Cardiac septum (tissue), 1 donor: ENCODE measurements around the gene OCLN. TPM values are rescaled to one million over a fixed set of nuclear protein-coding genes. Genes with fewer than 3 reads are reported as not detected.
A peak's percentile ranks its signal among the peaks of the same experiment; 100 is the strongest.
"Not testable (repeated sequence)": the region's sequence is repeated elsewhere in the genome, so short reads cannot be mapped to it uniquely, and the experiment has no call there.

Experiments
- DNase-seq: peaks from one replicate; pipeline ENCODE4 v3.0.0-alpha.2; 2020; ENCODE audit warnings: low spot score
- intact Hi-C: fragments of 100-400 bp; cut with DNase I; formaldehyde crosslinking; loops from one replicate; pipeline ENCODE4 v1.14.0; 2022
- total RNA-seq: library from RNA; stranded (reverse); fragmentation: NEBNext Ultra II Directional; extraction: Animal tissue kit (Norgen Biotek cat#: 25700); gene quantifications from one replicate; pipeline ENCODE4 v1.2.1, GENCODE V29; 2021
- donor health status: DM: no; HTN: no; CAD: no.

OCLN gene
- total RNA-seq, 1 donor from 2014 or later: 0.51 TPM

DNA sequence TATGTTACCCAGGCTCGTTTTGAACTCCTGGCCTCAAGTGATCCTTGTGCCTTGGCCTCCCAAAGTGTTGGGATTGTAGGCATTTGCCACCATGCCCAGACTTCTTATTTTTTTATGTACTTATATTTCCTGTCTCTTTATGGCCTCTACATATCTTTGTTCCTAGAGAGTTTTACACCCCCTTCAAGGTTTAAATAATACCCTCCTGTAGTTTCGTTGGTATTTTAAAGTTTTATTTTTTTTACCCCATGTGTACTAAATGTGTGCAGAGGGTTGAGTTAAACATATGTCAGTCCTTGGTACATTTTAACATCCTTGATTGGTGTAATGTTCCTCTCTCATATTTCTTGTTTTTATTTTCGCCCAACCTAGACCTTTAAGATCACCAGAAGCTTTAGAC lies 29.4 kb downstream of the OCLN start:
- no peak for DNase-seq
- intact Hi-C loops: no loop called here

DNA sequence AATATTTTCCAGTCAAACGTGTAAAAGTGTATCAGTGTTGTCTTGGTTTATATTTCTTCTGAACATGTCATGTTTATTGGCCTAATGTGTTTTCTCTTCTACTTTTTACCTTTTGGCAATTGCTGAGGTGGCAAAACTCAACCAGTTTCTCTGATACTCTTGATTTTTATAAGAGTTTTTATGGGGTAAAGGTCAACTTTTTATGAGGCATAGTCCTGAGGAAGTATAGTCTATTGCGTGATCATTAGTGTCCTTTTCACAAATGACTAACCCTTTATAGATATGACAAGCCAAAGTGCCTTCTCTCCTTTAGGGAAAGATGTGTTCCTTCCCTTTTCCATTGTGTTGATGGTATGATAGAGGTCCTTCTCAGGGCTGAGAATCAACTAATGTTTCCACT lies 32.9 kb downstream of the OCLN start:
- intact Hi-C loops: no loop called here
- DNase-seq: no peak

DNA sequence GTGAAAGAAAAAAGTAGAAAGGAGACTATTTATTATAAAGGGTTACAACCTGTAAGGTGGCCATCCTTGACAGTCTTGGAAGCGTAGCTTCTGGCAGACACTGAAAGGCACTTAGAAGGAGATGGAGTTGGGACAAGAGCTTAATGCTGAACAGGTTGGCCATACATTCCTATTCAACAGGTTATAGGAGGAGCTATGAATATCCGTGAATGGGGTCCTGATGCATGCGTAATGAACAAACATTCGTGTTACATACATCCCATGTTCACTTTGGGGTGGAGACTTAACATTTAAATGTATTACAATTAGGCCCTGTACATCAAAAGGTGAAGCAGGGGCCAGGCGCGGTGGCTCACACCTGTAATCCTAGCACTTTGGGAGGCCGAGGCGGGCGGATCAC lies 34.1 kb downstream of the OCLN start:
- intact Hi-C loops: no loop called here
- no peak for DNase-seq

DNA sequence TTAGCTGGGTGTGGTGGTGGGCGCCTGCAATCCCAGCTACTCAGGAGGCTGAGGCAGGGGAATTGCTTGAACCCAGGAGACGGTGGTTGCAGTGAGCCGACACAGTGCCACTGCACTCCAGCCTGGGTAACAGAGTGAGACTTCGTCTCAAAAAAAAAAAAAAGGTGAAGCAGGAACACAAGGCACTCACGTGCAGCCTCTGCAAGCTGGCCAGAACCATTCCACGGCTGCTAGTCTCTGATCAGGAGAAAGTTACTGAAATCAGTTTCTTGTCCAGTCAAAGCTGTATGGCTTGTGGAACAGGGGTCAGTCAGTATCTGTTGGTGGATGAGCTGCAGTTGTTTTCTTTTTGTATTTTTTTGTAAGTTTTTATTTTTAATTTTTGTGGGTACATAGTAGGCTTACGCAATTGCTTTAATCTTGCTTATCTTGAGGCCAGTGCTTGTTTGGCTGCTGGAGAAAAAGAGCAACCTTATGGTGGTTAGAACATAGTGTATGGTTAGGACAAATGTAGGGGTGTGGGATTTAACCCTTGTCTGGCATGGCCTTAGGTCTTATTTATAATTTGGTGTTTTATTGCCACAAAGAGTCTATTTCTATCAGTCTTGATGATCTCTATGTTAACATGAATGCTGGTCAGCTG lies 34.7 kb downstream of the OCLN start:
- no peak for DNase-seq
- intact Hi-C loops: no loop called here

GRCh38 chr5:69528035-69528434 lies 35.4 kb downstream of the OCLN start:
- intact Hi-C loops: no loop called here
- DNase-seq: no peak

DNA sequence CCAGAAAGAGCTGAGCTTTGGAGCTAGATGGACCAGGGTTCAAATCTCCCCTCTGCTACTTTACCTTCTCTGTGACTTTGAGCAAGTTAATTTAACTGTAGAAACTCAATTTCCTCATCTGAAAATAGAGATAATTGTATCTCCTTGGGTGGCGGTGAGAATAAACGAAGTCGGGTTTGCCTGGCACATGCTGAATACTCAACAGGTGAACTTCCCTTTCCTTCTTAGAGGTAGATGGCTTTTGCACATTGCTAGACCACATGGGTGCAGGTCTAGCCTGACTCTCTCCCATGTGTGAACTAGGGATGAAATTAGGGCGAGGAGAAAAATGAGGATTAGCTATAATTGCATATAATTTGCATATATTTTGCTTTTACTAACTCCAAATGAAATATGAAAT lies 36.0 kb downstream of the OCLN start:
- intact Hi-C loops: no loop called here
- no peak for DNase-seq

- intact Hi-C loops: no loop called here
- no peak for DNase-seq
Measured at GRCh38 chr5:69530561-69531405, 38.2 kb downstream of the OCLN start.

- no peak for DNase-seq
- intact Hi-C loops: no loop called here
Measured at GRCh38 chr5:69531406-69531801, 38.8 kb downstream of the OCLN start.

DNA sequence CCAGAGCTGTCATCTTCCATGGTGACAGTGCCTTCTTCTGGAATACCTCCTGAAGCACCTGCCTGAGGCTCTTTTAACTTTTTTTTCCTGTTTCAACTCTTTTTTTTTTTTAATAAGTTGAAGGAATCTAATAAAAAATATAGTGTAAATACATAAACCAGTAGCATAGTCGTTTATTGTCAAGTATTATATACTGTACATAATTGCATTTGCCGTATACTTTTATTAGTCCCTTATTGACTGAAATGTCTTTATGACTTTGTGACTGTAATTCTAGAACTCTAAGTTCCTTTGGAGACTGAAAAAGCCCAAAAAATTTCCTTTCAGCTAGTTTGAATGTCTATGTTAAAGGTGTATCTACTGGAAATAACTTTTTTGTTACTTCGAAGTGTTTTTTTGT lies 45.3 kb downstream of the OCLN start:
- DNase-seq, intact Hi-C loops: not testable (repeated sequence)

DNA sequence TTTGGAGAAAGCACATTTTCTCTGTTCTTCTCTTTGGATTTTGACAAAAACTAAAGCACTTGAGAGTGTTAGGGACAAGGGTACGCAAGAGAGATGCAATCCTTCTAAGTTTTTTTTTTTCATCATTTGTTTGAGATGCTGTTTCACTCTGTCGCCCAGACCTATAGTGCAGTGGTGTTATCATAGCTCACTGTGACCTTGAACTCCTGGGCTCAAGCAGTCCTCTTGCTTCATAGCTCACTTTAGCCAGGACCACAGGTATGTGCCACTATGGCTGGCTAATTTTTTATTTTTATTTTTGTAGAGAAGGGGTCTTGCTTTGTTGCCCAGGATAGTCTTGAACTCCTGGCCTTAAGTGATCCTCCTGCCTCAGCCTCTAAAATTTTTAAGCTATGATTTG lies 46.1 kb downstream of the OCLN start:
- DNase-seq, intact Hi-C loops: not testable (repeated sequence)

GRCh38 chr5:69541347-69541746 lies 48.8 kb downstream of the OCLN start:
- intact Hi-C loops, DNase-seq: not testable (repeated sequence)

GRCh38 chr5:69542838-69543618 lies 50.4 kb downstream of the OCLN start:
- intact Hi-C loops, DNase-seq: not testable (repeated sequence)

GRCh38 chr5:69544602-69545001 lies 52.0 kb downstream of the OCLN start:
- DNase-seq, intact Hi-C loops: not testable (repeated sequence)

DNA sequence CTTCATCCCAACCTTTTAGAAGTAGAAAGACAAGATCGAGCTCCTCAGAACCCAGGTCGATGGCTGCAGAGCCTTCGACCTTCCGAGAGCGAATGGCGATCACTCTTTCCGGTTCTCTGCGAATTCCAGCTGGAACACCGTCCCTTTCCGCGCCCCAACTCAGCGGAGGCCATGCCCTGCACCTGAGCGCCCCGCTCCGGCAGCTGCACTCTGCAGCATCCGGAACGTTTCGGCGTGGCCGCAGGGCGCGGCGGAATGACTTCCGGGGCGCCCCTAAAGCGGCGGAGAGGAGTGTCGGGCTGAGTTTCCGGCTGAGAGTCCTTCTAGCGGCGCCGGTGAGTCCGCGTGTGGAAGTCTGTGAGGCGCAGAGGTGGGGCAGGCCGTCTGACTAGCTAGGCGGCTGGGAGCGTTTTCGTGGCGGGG lies 67.3 kb downstream of the OCLN start, which contains the start of gene GTF2H2C:
TSS of gene GTF2H2C (plus strand) at position 284 of the 423 bp plus-strand sequence. CDS start 4,942 bp downstream, outside the sequence.
- intact Hi-C loops: not testable (repeated sequence)
- DNase-seq: peak; percentile 90

DNA sequence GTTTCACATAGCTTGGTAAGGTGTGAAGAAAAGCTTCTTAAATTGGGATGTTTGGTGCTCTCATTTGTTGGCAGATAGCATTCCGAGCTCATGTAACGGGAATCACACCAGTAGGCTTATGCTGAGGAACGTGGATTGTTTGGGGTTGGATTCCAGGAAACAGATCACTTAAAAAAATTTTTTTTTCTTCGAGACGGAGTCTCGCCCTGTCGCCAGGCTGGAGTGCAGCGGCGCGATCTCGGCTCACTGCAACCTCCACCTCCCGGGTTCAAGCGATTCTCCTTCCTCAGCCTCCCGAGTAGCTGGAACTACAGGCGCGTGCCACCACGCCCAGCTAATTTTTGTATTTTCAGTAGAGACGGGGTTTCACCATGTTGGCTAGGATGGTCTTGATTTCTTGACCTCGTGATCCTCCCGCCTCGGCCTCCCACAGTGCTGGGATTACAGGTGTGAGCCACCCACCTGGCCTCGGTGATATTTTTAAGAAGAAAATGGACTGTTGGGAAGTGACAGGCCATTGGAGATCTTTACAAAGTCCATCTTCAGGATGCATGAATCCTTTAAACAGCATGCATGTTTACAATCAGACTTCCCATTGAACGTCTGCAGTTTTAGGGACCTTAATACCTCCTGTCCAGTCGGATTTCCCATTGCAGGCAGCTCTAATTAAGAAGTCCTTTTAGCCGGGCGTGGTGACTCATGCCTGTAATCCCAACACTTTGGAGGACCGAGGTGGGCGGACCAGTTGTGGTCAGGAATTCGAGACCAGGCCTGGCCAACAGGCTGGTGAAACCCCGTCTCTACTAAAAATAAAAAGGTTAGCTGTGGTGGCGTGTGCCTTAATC lies 68.2 kb downstream of the OCLN start:
- DNase-seq, intact Hi-C loops: not testable (repeated sequence)

- intact Hi-C loops, DNase-seq: not testable (repeated sequence)
Measured at GRCh38 chr5:69566172-69566571, 73.6 kb downstream of the OCLN start.

DNA sequence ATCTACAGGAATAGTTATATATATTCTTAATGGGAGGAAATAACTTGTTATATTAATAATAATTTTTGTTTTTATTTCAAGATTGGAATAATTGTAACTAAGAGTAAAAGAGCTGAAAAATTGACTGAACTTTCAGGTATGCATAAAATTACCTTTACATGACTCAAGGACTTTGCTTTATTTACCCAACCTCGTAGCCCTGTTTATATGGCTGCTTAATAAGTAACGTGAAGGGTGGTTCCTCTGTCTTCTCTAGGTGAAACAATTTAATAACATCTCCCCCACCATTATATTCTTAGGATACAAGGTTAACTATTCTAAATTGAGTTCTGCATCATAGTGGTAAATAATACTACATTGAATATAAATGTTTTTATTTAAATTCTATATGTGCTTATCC lies 75.5 kb downstream of the OCLN start:
- intact Hi-C loops, DNase-seq: not testable (repeated sequence)

GRCh38 chr5:69583356-69583755 lies 90.8 kb downstream of the OCLN start:
- intact Hi-C loops, DNase-seq: not testable (repeated sequence)
